ENCODE results near the gene TRIM38.
"Not testable (repeated sequence)": the region's sequence is repeated elsewhere in the genome, so short reads cannot be mapped to it uniquely, and the experiment has no call there.

TRIM38 gene

DNA sequence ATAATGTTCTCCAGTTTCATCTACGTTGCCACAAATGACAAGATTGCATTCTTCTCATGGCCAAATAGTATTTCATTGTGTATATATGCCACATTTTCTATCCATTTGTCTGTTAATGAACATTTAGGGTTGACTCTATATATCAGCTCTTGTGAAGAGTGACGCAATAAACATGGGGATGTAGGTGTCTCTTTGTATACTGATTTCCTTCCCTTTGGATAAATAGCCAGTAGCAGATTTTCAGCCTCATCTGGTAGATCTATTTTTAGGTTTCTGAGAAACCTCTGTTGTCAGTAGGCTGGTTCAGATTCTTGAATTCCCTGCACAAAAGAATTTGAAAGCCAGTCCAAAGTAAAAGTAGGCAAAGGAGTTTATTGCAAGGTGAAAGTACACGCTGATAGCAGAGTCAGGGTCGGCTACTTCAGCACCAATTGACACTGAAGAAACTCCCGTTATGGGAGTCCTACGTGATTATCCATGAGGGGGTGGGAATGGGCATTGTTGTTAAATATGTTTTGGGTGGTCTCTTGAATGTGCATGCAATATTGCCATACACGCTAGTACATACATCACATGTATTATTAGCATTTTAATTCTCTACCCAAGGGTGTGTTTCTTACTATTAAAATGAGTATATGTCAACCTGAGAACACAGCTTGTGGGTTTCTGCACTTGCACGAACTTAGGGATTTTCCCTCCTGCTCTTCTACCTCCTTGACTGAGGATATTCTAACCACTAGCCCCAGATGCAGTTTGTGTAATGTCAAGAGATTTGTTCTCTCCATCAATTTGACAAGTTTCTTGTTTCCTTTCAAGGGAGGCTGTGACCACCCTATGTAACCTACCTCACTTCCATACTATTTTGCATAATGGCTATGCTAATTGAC, 17.7 kb upstream of the TRIM38 start:
- Histone ChIP-seq H3K4me1 (ENCODE audit: insufficient read depth, low read length) (no peaks in the 10 kb centered on the region), H3K9ac (ENCODE audit: low read depth, low read length) (no peak overlapping the region), H3K9me3 (ENCODE audit: insufficient read depth, low read depth, low read length) (no peaks in the 10 kb centered on the region; the same call in 1 of the 2 replicates), H3K27me3 (ENCODE audit: insufficient read depth, low read length) (no peaks in the 10 kb centered on the region), H3K36me3 (ENCODE audit: insufficient read depth, low read depth, low read length) (no peaks in the 10 kb centered on the region), H3K27ac (ENCODE audit: low read length) (no peak overlapping the region), H3K4me3 (ENCODE audit: low read length) (no peak overlapping the region)

DNA sequence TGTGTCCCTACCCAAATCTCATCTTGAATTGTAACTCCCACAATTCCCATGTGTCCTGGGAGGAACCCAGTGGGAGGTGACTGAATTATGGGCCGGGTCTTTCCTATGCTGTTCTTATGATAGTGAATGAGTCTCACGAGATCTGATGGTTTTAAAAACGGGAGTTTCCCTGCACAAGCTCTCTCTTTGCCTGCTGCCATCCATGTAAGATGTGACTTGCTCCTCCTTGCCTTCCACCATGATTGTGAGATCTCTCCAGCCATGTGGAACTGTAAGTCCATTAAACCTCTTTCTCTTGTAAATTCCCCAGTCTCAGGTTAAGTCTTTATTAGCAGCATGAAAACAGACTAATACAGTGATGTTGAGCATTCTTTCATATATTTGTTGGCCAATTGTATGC, 16.9 kb upstream of the TRIM38 start:
- H3K4me1 ChIP-seq (ENCODE audit: insufficient read depth, low read length); H3K9ac ChIP-seq (ENCODE audit: low read depth, low read length); H3K9me3 ChIP-seq (ENCODE audit: insufficient read depth, low read depth, low read length); H3K27me3 ChIP-seq (ENCODE audit: insufficient read depth, low read length); H3K36me3 ChIP-seq (ENCODE audit: insufficient read depth, low read depth, low read length); H3K4me3 ChIP-seq (ENCODE audit: low read length); H3K27ac ChIP-seq (ENCODE audit: low read length): not testable (repeated sequence)

DNA sequence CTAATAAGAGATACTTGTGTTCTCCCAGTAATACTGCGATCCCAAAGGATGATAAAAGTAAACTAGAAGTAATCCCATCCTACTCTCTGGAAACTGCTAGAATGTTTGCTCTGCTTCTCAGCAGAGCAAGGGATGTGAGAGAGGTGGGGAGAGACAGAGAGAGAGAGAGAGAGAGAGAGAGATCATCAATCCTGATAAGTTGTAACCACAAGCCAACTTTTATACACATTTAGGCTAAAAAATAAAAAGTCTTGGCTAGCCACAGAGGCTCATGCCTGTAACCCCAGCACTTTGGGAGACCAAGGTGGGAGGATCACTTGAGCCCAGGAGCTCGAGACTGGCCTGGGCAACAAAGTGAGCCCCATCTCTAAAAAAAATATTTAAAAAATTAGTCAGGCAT, 16.0 kb upstream of the TRIM38 start:
- H3K27ac ChIP-seq (ENCODE audit: low read length) = no peak overlapping the region
- H3K9ac ChIP-seq (ENCODE audit: low read depth, low read length) = no peak overlapping the region
- no peaks in the 10 kb centered on the region for H3K4me1 ChIP-seq (ENCODE audit: insufficient read depth, low read length)
- no peaks in the 10 kb centered on the region; the same call in 1 of the 2 replicates for H3K9me3 ChIP-seq (ENCODE audit: insufficient read depth, low read depth, low read length)
- no peak overlapping the region for H3K4me3 ChIP-seq (ENCODE audit: low read length)
- no peaks in the 10 kb centered on the region for H3K27me3 ChIP-seq (ENCODE audit: insufficient read depth, low read length)
- H3K36me3 ChIP-seq (ENCODE audit: insufficient read depth, low read depth, low read length) = no peaks in the 10 kb centered on the region

DNA sequence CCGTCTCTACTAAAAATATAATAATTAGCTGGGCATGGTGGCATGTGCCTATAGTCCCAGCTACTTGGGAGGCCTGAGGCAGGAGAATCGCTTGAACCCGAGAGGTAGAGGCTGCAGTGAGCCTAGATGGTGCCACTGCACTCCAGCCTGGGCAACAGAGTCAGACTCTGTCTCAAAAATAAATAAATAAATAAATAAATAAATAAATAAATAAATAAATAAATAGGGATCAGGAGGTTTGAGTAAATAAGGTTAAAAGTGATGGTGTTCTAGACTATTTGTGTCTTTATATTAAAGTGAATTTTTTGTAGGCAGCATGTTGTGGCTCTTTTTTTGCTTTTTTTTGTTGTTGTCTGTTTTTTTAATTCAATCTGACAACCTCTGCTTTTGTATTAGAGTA, 15.1 kb upstream of the TRIM38 start:
- not testable (repeated sequence) for H3K9me3 ChIP-seq (ENCODE audit: insufficient read depth, low read depth, low read length); H3K4me1 ChIP-seq (ENCODE audit: insufficient read depth, low read length); H3K27me3 ChIP-seq (ENCODE audit: insufficient read depth, low read length); H3K27ac ChIP-seq (ENCODE audit: low read length); H3K9ac ChIP-seq (ENCODE audit: low read depth, low read length); H3K4me3 ChIP-seq (ENCODE audit: low read length); H3K36me3 ChIP-seq (ENCODE audit: insufficient read depth, low read depth, low read length)

DNA sequence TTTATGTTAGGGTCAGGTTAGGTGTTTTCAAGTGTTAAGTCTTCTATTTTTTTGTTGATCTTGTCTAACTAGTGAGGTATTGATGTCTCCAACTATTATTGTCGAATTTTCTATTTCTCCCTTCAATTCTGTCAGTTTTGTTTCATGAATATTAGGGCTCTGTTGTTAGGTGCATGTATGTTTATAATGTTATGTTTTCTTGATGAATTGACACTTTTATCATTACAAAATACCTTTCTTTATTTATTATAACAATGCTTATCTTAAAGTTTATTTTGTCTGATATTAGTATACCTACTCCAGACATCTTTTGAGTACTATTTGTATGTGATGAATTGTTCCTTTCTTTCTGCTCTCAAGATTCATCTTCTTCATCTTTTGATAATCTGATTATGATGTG, 12.9 kb upstream of the TRIM38 start:
- Histone ChIP-seq H3K36me3 (ENCODE audit: insufficient read depth, low read depth, low read length) (no peaks in the 10 kb centered on the region), H3K27ac (ENCODE audit: low read length) (no peak overlapping the region), H3K4me1 (ENCODE audit: insufficient read depth, low read length) (no peaks in the 10 kb centered on the region), H3K4me3 (ENCODE audit: low read length) (no peak overlapping the region), H3K9ac (ENCODE audit: low read depth, low read length) (no peak overlapping the region), H3K27me3 (ENCODE audit: insufficient read depth, low read length) (no peaks in the 10 kb centered on the region), H3K9me3 (ENCODE audit: insufficient read depth, low read depth, low read length) (no peaks in the 10 kb centered on the region; the same call in 1 of the 2 replicates)

DNA sequence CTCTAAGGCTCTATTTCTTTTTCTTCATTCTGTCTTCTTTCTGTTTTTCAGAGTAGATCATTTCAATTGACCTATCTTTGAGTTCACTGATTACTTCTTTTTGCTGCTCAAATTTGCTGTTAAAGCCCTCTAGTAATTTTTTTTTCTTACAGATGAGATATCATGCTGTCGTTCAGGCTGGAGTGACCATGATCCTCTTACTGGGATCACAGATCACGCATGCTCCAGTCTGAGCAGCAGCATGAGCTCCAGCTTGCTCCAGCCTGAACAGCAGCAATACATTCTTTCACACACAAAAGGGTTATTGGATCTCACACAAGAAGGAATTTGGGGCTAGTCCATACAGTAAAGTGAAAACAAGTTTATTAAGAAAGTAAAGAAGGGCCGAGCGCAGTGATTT, 12.3 kb upstream of the TRIM38 start:
- no peak overlapping the region for H3K9ac ChIP-seq (ENCODE audit: low read depth, low read length)
- H3K4me1 ChIP-seq (ENCODE audit: insufficient read depth, low read length) = no peaks in the 10 kb centered on the region
- no peaks in the 10 kb centered on the region; the same call in 1 of the 2 replicates for H3K9me3 ChIP-seq (ENCODE audit: insufficient read depth, low read depth, low read length)
- H3K27ac ChIP-seq (ENCODE audit: low read length) = no peak overlapping the region
- no peaks in the 10 kb centered on the region for H3K36me3 ChIP-seq (ENCODE audit: insufficient read depth, low read depth, low read length)
- H3K27me3 ChIP-seq (ENCODE audit: insufficient read depth, low read length) = no peaks in the 10 kb centered on the region
- H3K4me3 ChIP-seq (ENCODE audit: low read length) = no peak overlapping the region

DNA sequence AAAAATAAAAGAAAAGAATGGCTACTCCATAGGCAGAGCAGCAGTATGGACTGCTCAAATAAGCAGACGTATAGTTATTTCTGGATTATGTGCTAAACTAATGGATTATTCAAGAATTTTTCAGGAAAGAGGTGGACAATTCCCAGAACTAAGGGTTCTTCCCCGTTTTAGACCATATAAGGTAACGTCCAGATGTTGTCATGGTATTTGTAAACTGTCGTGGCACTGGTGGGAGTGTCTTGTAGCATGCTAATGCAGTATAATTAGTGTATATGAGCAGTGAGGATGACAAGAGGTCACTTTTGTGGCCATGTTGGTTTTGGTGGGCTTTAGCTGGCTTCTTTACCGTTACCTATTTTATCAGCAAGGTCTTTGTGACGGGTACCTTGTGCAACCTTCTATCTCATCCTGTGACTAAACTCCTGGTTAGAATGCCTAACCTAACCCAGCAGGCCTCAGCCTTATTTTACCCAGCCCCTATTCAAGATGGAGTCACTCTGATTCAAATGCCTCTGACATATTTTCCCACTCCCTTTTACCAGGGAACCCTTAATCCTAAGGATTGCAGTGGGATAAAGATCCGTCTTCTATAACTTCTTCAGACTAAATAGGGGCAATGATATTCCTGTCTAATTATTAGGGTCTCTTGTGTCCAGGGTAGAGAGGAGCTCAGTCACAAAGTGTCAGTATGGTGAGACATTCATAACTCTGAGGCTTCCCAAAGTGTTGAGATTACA, 11.1 kb upstream of the TRIM38 start:
- Histone ChIP-seq H3K4me3 (ENCODE audit: low read length) (no peak overlapping the region), H3K9me3 (ENCODE audit: insufficient read depth, low read depth, low read length) (no peaks in the 10 kb centered on the region)

DNA sequence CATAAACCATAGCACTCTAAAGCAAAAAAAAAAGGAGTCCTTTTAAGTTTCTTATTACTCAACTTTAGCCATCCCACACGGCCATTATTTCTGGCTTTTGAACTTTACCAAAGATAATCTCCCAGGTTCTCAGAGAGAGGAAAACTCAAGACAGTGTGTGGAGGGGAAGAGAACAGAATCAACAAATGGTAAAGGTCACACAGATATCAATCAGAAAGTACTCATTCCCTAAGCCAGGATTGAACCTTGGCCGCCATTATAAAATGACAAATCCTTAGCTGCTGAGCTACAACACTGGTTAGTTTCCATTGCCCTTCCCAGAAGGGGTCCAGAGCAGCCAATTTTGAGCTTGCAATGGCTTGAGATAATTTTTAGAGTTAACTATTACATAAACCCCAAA, 10.1 kb upstream of the TRIM38 start:
- H3K4me1 ChIP-seq (ENCODE audit: insufficient read depth, low read length) = no peaks in the 10 kb centered on the region
- no peak overlapping the region for H3K27ac ChIP-seq (ENCODE audit: low read length)
- no peaks in the 10 kb centered on the region for H3K36me3 ChIP-seq (ENCODE audit: insufficient read depth, low read depth, low read length)
- H3K9ac ChIP-seq (ENCODE audit: low read depth, low read length) = no peak overlapping the region
- no peak overlapping the region for H3K4me3 ChIP-seq (ENCODE audit: low read length)
- no peaks in the 10 kb centered on the region for H3K27me3 ChIP-seq (ENCODE audit: insufficient read depth, low read length)
- H3K9me3 ChIP-seq (ENCODE audit: insufficient read depth, low read depth, low read length) = no peaks in the 10 kb centered on the region

More for the DNA sequence above, 11.1 kb upstream of the TRIM38 start:
- Histone ChIP-seq H3K27ac (ENCODE audit: low read length) (no peak overlapping the region), H3K4me1 (ENCODE audit: insufficient read depth, low read length) (no peaks in the 10 kb centered on the region), H3K27me3 (ENCODE audit: insufficient read depth, low read length) (no peaks in the 10 kb centered on the region), H3K9ac (ENCODE audit: low read depth, low read length) (no peak overlapping the region), H3K36me3 (ENCODE audit: insufficient read depth, low read depth, low read length) (no peaks in the 10 kb centered on the region)

DNA sequence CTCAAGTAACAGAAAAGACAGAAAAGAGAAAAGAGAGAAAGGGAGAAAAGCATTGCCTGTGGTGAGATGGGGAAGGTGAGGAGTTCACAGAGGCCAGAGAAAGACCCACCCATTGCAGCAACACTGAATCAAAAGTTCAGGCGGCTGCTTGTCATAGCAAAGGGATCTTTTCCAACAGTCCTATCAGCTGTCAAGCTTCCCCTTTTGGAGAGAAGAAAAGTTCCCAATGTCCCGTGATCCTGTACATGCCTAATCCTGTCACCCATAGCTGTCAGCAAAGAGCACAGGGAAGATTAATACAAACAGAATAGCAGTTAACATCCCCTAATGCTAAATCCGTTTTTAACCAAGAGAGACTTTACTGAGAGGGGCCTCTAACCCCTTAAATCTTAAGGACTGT, 8.9 kb upstream of the TRIM38 start:
- H3K9me3 ChIP-seq (ENCODE audit: insufficient read depth, low read depth, low read length) = peaks cover 5% of the 10 kb centered on the region
- no peak overlapping the region for H3K4me3 ChIP-seq (ENCODE audit: low read length)
- no peaks in the 10 kb centered on the region for H3K4me1 ChIP-seq (ENCODE audit: insufficient read depth, low read length)
- no peaks in the 10 kb centered on the region for H3K27me3 ChIP-seq (ENCODE audit: insufficient read depth, low read length)
- no peak overlapping the region for H3K27ac ChIP-seq (ENCODE audit: low read length)
- H3K9ac ChIP-seq (ENCODE audit: low read depth, low read length) = no peak overlapping the region
- H3K36me3 ChIP-seq (ENCODE audit: insufficient read depth, low read depth, low read length) = no peaks in the 10 kb centered on the region

DNA sequence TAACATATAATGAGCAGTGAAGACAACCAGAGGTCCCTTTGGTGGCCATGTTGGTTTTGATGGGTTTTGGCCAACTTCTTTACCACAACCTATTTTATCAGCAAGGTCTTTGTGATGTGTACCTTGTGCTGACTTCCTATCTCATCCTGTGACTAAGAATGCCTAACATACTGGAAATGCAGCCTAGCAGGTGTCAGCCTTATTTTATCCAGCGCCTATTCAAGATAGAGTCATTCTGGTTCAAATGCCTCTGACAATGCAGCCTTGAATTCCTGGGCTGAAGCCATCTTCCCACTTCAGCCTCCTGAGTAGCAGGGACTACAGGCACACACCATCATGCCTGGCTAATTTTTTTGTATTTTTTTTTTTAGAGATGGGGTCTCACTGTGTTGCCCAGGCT, 7.8 kb upstream of the TRIM38 start:
- Histone ChIP-seq H3K36me3 (ENCODE audit: insufficient read depth, low read depth, low read length) (no peaks in the 10 kb centered on the region), H3K4me1 (ENCODE audit: insufficient read depth, low read length) (no peaks in the 10 kb centered on the region), H3K9me3 (ENCODE audit: insufficient read depth, low read depth, low read length) (peaks cover 13% of the 10 kb centered on the region), H3K27ac (ENCODE audit: low read length) (no peak overlapping the region), H3K9ac (ENCODE audit: low read depth, low read length) (no peak overlapping the region), H3K27me3 (ENCODE audit: insufficient read depth, low read length) (no peaks in the 10 kb centered on the region), H3K4me3 (ENCODE audit: low read length) (no peak overlapping the region)

DNA sequence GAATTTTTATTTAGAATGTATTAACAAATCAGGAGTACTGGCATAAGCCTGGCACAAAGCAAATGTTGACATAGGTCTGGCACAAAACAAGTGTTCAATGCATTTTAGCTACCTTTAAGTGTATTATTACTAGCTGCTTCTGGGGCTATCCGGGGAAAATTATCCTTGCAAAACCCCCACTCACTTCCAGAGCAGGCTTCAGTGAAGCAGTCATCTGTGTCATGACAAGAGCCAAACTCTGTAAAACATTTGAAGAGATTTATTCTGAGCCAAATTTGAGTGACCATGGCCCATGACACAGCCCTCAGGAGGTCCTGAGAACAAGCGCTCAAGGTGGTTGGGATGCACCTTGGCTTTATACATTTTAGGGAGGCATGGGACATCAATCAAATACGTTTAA, 6.4 kb upstream of the TRIM38 start:
- Histone ChIP-seq H3K9ac (ENCODE audit: low read depth, low read length) (no peak overlapping the region), H3K36me3 (ENCODE audit: insufficient read depth, low read depth, low read length) (no peaks in the 10 kb centered on the region), H3K4me1 (ENCODE audit: insufficient read depth, low read length) (no peaks in the 10 kb centered on the region), H3K4me3 (ENCODE audit: low read length) (no peak overlapping the region), H3K27ac (ENCODE audit: low read length) (no peak overlapping the region), H3K9me3 (ENCODE audit: insufficient read depth, low read depth, low read length) (peaks cover 26% of the 10 kb centered on the region), H3K27me3 (ENCODE audit: insufficient read depth, low read length) (no peaks in the 10 kb centered on the region)

DNA sequence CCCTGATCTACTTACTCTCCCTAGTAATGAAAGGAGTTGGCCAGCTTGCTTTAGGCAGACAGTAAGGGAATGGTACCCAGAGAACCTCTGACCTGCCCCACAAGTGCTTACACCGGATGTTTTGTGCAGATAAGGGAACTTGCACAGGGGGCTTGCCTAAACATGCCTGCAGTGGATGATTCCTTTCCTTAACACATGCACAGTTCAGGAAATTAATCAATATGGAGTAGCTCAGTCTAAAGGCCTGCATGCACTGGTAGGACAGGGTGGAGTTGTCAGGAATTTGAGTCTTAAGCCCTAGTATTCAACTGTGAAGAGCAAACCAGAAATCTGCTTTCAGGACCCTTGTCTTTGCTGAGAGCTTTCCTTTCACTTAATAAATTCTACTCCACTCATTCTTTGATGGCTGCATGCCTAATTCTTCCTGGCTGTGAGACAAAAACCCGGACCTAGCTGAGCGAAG, 3.9 kb upstream of the TRIM38 start:
- Histone ChIP-seq H3K27ac (ENCODE audit: low read length) (no peak overlapping the region), H3K9ac (ENCODE audit: low read depth, low read length) (no peak overlapping the region)

More for the DNA sequence above, 3.9 kb upstream of the TRIM38 start:
- Histone ChIP-seq H3K4me1 (ENCODE audit: insufficient read depth, low read length) (peaks cover 7% of the 10 kb centered on the region; the same call in 1 of the 2 replicates), H3K36me3 (ENCODE audit: insufficient read depth, low read depth, low read length) (no peaks in the 10 kb centered on the region), H3K9me3 (ENCODE audit: insufficient read depth, low read depth, low read length) (peaks cover 26% of the 10 kb centered on the region), H3K27me3 (ENCODE audit: insufficient read depth, low read length) (no peaks in the 10 kb centered on the region), H3K4me3 (ENCODE audit: low read length) (no peak overlapping the region)

Data from iPS-20b (cell line).